ENCODE measurements around the gene PRKG1.

- TF ChIP-seq EZH2 (IDR thresholded peaks at IDR 0.05; ENCODE audit: insufficient read depth, poor library complexity, severe bottlenecking) (no peak), EZH2phosphoT487 (IDR thresholded peaks at IDR 0.05; ENCODE audit: insufficient read depth, low read depth) (no peak)
Measured at GRCh38 chr10:51821045-51821444, 746.8 kb downstream of the PRKG1 start.

Measured in GM23248 (cell line).